ENCODE data around the gene SLCO3A1.

SLCO3A1 gene

DNA sequence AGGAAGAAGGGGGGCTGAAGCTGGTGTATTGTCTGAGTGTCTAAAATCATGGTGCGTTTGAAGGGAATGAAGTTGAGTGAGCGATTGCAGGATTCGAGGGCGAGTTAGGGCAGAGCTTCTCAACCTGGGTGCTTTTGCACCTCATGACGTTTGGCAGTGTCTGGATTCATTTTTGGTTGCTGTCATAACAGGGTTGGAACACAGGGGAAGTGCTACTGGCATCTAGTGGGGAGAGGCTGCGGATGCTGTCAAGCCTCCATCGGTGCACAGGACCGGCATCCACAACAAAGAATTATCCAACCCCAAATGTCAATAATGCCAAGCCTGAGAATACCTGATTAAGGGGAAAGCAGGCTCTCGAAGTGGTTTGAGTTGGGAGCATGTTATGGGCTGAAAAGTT is 120.0 kb downstream of the SLCO3A1 start:
- DNase-seq = peak in 1 of 2 experiments; percentile 18

DNA sequence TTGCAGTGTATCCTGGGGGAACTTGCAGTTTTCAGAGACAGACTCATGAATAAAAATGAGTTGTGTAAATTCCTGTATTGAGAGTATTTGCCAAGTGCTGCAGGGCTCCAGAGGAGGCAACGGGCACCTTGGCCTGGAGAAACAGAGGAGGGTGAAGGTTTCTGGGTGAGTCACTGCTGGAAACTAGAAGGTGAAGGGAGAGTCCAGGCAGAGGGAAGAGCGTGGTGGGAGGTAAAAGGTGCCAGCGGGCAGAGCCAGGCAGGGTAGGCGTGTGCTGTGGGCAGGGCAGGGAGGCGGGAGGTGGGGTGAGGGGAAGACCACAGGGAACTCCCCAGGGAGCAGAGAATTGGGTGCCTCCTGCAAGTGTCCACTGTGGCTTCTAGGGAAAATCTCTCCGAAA is 120.8 kb downstream of the SLCO3A1 start:
- DNase-seq = no peak

DNA sequence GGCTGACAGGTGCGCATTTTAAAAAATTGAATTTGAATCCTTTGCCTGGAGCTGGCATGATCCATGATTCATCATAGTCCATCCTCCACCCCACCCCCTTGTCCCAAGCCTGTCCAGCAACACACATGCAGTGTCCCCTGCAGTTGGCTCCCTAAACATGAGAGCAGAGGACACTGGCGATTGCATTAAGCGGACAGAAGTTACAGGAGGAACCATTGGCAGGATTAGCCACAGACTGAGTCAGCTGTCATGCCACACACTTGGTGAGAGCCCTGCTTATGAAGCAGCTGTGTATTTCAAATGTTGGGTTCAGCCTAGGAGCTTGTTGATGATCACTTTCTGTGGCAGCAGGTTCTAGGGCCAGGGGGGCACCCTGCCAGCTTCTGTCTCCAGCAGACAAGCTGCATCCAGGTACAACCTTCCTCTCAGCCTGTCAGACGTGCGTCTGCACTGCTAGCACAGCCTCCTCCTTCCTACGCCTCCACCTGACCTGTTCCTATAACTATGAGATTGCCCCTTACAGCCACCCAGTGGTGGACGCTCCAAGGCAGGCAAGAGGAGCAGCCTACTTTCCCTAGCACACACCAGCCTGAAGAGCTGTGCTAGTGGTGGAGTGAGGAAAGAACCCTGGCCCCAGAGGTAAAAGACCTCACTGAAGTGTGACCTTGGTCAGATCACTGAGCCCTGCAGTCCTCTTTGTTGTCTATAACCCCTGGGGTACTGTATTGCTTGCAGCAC is 121.9 kb downstream of the SLCO3A1 start:
- DNase-seq = peak in 1 of 2 experiments; percentile 55

DNA sequence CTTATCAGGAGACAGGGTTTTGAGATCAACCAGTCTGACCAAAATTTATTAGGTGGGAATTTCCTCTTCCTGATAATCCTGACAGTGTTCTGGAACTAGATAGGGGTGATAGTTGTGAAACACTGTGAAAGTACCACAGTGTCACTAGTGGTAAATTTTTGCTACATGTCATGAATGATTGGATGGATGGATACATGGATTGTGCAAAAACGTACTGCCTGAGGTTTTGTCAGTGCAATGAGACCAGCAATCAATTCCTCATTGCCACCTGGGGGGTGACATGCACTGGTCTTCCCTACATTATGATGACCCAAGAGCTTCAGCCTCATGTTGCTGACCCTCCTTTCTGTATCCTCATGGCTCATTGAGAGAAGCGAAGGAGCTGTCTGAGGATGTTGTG is 123.5 kb downstream of the SLCO3A1 start:
- DNase-seq = no peak

DNA sequence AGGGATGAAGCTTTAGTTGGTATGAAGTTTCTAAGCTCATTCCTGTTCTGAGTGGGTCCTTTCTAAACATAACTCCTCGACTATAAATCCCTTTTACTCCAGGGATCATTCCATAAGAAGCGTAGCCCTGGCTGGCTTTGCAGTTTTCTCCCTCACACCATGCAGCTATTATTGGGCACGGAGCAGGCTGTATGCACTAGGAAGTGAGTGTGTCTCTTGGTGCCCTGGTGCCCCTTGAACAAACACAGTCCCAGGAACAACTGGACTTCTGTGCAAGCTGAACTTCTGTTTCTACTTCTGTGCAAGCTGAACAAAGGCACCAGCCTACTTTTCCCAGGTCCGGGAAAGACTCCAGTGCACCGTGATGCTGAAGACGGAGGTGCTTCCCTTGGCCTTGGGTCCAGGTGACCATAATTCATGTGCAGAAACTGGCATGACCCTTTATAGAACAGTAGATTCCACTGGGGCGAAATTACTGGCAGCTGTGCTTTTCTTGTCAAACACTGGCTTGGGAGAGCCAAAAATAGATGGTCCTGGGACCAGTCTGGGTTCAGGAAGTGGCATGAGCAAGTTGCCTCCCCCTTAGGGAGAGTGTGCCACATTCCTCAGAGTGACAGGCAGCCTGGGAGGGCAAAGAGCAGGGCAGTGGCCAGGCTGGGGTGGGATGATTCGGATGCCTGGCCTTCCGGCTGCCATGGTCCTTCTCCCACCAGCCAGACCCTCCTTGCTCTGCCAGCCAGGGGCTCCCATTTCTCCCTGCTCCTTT is 127.2 kb downstream of the SLCO3A1 start:
- DNase-seq = no peak

DNA sequence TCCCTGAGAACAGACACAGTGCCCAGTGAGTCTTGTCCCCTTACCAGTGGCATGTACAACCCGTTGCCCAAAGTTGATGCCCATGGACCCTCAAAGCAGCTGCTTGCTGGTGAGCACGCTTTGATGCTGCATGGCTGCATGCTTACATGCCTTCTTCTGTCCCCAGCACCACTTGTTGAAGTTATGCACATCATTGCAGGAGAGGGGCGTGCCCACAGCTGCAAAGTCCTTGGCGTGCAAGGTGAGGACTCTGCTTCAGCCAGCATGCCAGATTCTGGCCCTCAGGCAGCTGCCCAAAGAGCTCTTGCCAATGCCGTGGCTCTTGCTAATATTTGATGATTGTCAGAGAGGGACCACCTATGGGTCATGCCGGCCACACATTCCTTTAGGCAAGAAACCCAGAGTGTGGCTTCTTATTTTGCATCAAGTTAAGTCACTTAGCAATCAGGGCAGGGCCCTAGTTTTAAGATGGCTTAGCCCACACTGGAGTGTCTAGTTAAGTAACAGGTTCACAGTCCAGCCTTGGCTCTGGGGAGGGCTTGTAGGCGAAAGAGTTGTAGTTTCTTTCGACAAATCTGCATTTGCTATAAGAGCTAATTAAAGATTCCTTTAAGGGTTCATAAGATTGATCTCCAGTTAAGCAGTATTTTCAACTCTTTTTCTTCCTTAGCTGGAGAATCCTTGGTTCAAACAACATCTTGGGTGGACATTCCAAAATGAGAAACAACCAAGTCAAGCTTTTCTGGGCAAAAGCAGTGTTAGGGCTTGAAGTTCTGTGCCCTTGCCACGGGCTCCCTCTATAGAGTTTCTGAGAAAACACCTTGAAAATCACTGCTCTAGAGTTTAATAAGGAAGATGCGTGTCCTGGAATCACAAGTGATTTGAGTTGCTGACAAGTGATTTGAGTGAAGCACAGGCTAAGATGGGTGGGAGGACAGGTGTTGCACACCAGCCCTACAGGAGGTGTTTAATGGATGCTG is 128.6 kb downstream of the SLCO3A1 start:
- no peak for DNase-seq

DNA sequence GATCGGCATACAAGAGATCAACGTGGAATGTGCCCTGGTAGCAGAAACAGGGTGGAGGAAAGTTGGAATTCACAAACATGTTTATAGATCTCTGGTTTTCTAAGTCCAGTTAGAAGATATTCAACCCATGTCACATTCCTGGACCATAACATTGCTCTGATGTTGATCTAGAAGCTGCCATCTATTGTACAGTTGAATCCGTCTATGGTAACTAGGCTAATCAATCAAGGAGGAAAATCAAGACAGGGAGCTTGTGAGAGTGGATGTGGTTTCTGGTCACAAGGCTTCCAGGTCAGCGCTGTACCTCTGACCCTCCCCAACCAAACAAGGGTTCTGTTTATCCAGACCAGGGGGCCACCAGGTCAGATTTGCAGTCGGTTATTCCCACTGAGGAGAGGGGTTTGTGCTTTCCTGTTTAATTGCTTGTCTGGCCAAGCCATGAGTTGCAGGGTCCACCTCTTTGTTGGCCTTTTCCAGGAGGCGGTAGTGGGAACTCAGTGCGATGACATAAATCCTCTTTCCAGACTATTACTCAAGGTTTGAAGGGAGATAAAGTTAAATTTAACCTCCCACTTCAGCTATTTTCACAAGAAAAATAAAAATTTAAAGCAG is 130.3 kb downstream of the SLCO3A1 start:
- DNase-seq = no peak

DNA sequence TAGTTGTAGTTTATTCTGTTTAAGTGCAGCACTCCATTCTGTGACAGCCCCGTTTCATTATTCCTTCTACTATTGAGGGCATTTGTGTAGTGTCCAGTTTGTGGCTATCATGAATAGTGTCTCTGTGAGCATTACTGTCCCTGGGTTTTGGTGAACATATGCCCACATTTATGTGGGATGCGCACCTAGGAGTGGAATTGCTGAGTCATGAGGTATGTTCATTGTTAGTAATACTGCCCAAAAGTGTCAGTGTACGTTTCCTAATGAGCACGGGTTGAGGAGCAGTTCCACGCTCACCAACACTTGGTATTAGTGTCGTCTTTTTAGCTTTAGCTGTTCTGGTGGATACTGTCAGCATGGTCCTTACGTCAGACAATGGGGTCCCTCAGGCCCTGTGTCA is 131.8 kb downstream of the SLCO3A1 start:
- DNase-seq = no peak

DNA sequence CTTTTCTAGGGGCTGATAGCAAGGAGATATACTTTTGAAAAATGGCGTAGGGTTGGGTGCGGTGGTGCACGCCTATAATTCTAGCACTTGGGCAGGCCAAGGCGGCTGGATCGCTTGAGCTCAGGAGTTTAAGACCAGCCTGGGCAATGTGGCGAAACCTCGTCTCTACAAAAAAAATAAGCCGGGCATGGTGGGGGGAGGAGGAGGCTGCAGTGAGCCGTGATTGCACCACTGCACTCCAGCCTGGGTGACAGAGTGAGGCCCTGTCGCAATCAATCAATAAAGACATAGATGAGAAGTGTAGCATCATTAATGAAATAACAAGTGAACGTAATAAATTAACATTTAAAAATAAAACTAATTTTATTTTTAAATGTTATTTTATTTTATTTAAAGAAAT is 134.6 kb downstream of the SLCO3A1 start:
- DNase-seq = no peak

DNA sequence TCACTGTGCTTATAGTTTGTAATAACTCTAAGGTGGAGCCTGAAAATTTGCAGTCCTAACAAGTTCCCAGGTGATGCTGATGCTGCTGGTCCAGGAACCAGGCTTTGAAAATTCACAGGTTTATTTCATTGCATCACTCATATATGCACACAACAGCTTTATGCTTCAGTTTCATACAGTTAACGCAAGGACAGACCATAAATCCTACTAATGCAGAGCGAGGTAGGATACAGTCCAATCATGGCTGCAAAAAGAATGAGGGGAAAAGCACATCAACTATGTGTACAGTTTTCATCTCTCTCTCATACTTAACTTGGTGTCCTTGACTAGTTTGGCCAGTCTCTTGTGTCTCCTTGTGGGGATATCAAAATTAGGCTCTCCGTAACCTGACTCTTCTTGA is 135.1 kb downstream of the SLCO3A1 start:
- no peak for DNase-seq

DNA sequence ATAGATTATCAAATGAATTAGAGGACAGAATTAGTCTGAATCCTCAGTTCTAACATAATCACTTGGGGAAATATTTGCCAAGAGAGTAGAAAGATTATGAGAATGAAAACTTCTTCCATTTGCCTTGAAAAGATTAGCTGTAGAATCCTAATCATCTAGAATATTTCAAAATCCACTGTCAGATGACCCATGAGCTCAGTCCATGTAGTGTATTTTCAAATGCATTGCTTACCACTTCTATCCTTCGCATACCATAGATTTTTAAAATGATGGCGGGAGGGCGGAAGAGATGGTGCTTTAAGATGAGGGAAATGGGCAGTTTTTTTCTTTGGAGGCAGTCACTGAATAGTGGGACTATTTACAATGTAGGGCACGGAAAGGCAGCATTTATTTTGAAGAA is 136.3 kb downstream of the SLCO3A1 start:
- no peak for DNase-seq

DNA sequence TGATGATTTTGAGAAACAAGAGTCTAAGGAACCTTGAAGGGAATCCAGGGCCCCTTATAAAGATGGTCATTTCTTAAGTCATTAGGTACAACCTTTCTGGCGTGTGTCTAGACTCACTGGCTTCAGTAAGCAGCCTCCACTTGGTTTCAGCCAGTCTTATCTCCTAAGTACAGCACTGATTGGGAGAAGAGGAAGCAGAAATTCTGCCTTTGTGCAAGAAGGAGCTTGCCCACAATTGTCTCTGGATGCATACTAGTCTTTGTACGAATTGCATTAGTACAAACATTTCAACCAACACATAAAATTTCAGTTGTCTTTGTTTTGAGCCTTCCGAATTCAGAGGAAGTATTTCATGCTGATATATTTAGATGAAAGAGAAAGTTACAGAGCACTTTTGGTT is 139.4 kb downstream of the SLCO3A1 start:
- no peak for DNase-seq

DNA sequence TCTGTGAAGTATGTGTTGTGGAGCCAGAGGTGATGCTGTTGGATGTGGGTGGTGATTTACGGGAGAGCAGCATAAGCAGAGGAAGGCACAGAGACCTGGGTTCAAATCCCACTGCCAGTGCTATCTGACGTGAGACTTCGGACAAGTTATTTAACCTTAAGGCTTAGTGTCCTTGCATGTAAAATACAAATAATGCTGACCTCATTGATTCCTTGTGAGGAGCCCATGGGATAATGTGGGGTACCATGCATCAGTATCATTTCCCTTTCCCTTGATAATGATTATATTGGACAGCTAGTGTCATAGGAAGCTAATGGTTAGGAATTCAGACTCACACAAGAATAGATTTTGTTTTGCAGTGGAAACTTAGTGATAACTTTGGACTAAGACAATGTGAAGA is 141.6 kb downstream of the SLCO3A1 start:
- DNase-seq = no peak

DNA sequence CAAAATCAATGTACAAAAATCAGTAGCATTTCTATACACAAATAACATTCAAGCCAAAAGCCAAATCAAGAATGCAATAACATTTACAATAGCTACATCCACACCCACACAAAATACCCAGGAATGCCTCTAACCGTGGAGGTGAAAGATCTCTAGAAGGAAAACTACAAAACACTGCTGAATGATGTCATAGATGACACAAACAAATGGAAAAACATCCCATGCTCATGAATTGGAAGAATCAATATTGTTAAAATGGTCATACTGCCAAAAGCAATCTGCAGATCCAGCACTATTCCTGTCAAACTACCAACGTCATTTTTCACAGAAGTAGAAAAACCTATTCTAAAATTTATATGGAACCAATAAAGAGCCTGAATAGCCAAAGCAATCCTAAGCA is 143.7 kb downstream of the SLCO3A1 start:
- DNase-seq = no peak

DNA sequence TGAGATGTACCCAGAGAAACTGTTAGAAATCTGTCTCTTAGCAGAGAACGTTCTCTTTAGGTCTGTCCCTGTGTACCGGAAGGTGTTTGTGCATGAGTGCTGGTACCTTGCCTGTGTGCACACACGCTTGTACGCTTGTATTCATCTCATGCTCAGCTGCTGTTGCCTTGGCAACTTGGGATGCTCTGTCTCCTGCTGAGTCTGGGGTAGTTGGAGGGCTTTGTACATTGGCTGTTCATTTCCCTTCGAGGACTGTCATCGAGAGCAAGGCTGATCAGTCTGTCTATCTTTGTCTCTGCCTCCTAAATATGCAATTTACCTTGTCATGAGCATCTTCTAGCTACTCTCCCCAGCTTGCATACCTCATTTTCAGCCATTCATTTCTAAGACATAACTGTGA is 147.2 kb downstream of the SLCO3A1 start:
- DNase-seq = peak in 1 of 2 experiments; percentile 15

DNA sequence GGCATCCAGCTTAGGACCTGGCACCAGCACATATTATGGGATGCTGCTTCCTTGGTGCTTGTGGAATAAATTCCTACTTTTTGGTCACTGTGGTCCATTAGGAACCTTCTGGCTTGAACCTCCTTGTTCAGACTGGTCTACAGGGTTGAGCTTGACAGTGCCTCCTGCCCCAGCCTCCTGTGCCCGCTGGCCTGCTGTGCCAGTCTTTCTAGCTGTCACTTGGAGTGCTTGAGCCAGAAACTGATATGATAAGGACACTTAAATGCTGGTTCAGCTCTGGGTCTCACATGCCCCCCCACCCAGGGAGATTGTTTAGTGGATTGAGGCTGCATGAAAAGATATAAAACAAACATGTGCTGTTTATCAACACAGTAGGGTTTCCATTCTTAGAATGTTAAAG is 147.8 kb downstream of the SLCO3A1 start:
- no peak for DNase-seq

DNA sequence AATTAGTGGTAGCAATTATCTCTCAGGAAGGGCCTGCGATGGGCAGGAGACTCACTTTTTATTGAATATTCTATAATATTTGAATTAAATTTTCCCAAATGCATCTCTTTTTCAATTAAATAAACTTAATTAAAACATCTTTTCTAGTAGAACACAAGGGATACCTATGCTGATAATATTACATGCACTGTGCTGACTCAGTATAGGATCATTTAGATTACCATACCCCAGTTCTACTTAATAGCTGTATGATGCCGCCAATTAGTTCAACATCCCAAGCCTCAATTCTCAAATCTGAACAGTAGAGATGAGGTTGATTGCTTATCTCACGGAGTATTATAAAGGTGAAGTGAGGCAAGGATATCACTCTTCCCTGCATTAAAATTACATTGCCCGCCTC is 149.2 kb downstream of the SLCO3A1 start:
- no peak for DNase-seq

DNA sequence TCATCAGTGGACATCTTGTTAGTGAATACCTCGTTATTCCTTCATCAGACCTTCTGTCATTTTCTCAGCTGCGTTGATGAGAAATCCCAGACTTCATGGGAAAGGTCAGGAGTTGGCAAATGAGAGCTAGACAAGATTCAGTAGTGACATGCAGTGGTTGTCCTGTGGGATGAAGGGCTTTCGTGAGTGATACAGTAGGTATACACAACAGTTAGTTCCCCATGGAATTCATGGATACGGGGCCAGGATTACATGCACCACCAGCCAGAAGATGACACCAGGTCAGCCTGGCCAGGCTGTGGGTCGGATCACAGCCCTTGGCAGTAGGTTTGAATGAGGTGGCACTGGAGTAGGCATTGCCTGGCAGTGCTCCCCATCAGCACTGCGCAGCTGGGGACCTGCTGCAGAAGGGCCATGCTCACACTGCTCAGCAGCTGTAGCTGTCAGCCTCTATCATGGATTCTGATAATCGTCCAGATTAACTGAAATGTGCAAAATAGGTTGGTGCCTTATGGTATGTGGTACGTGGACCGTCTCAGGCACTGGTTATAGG is 150.1 kb downstream of the SLCO3A1 start:
- DNase-seq = no peak

DNA sequence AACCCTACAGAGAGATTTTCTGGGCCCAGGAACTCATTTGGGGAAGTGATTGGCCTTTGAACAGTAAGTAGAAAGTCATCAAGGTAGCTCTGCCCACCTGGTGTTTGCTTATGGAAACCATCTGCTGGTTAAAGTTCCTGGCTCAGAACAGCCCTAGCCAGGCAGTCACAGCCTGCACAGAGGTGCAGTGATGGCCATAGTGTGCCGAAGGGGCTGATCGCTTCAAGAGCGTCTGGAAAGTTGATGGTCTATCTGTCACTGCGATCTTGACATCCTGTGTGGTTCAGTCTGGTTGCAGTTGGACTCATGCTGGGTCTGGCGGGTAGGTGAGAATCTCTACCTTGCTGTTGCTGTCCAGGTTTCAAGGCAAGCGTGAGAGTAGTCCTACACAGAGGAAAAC is 151.6 kb downstream of the SLCO3A1 start:
- peak in 1 of 2 experiments; percentile 18 for DNase-seq

DNA sequence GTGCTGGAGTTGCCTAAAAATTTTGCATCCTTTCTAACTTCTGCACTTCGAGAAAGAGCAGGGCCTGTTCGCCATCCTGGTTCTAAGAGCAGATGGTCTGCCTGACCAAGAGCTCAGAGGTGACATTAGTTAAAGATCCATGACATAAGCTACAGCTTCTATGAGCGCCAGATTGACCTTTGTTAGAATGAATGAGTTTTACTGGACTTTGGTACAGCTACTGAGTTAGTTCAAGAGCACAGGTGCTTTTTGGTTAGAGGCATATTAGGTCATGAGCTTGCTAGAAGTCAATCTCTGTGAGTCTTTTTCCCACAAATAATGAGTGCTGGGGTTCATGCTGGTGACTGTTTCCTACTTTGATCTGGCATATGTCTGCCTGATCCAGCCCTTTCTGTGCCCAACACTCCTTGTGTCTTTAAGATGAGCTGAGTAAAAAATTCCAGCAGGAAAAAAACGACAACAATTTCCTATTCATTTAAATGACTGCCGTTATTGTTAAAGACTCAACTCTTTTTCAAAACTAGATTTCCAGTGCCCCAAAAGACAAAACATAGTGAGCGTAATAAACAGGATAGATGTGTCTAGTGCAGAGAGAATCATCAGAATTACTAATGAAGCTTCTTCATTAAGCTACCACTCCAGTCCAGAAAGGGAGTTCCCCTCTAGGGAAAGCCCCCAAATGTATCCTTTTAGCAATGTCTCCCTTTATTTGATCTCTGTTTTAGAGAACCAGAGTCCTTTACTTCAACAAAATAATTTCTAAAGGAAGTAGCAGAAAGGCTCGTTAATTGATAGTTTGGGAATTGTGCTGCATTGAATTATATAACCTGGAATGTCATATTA is 152.9 kb downstream of the SLCO3A1 start:
- peak in 1 of 2 experiments; percentile 15 for DNase-seq

DNA sequence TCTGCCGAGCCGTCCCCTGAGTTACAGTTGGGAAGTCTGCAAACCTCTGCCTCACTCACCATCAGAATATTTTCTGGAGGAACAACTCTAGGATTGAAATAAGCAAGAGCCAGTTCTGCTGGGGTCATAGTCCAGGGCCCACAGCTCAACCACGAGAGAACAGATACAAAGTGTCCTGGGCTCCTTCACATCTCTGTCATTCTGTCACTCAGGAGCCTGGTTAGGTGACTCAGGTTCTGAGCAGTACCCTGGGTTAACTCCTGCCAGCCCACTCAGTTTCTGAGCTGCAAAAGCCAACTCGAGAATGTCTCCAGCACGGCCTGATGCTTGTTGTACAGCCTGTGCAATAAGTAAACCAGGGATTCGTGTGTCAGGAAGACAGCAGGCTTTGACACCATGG is 155.7 kb downstream of the SLCO3A1 start:
- no peak for DNase-seq

Measured in NCI-H524 (cell line).